ENCODE measurements around the gene RNF14. TPM values are rescaled to one million over a fixed set of nuclear protein-coding genes. Genes with fewer than 3 reads are reported as not detected.

The RNF14 gene
- total and polyA plus RNA-seq, 2 donors (not counting 1 experiment from before 2014, with no cell fraction given), result 10.5 to 26.6 TPM

- no peak overlapping the region for H3K27ac ChIP-seq (ENCODE audit: low read length in 2 of 2)
- no peaks in the 10 kb centered on the region for H3K27me3 ChIP-seq (replicated peaks in 1 of 4; ENCODE audit: control extremely low read depth in 1 of 4, control insufficient read depth in 3 of 4, insufficient read depth in 4 of 4, low read length in 3 of 4)
- H3K27me3 Mint-ChIP-seq, result no peaks in the 10 kb centered on the region
- peaks cover 2 to 45% of the 10 kb centered on the region in 2 experiments for H3K36me3 ChIP-seq (replicated peaks in 1 of 2; ENCODE audit: control extremely low read depth in 1 of 2, control insufficient read depth in 1 of 2, extremely low read depth in 1 of 2, insufficient read depth in 2 of 2, low read length in 1 of 2)
- peaks cover 22% of the 10 kb centered on the region for H3K79me2 ChIP-seq (ENCODE audit: control insufficient read depth, insufficient read depth, low read length)
- ChIA-PET POLR2A (no interaction called here), CTCF (no interaction called here)
- peaks cover 21% of the 10 kb centered on the region for H3K4me1 Mint-ChIP-seq
- H3K4me1 ChIP-seq (ENCODE audit: control insufficient read depth in 2 of 2, insufficient read depth in 2 of 2, low read length in 2 of 2), result peaks cover 13 to 16% of the 10 kb centered on the region in 2 donors
- H3K9me3 ChIP-seq (ENCODE audit: control extremely low read depth in 1 of 3, control insufficient read depth in 2 of 3, insufficient read depth in 1 of 3, low read length in 2 of 3), result no peaks in the 10 kb centered on the region
- H3K9ac ChIP-seq (ENCODE audit: low read length), result no peak overlapping the region
- H2AFZ ChIP-seq (ENCODE audit: insufficient read depth, low read depth, low read length, poor library complexity, severe bottlenecking), result no peak overlapping the region
- H3K4me3 Mint-ChIP-seq, result no peak overlapping the region
- no peaks in the 10 kb centered on the region for H3K9me3 Mint-ChIP-seq (ENCODE audit: insufficient read depth)
- ATAC-seq (ENCODE audit: low read depth) (no peak), DNase-seq (no peak)
- WGBS (ENCODE audit: insufficient coverage), result no CpG with 5 or more reads among the region's 1 CpG
- H3K27ac Mint-ChIP-seq, result no peak overlapping the region
- no peaks in the 10 kb centered on the region for H4K20me1 ChIP-seq (ENCODE audit: control insufficient read depth, insufficient read depth, low read length, poor library complexity, severe bottlenecking)
- no peak overlapping the region for H3K4me2 ChIP-seq (replicated peaks; ENCODE audit: low read depth, low read length, poor library complexity, severe bottlenecking)
- H3K4me3 ChIP-seq (ENCODE audit: control extremely low read depth in 1 of 5, extremely low read depth in 1 of 5, insufficient read depth in 1 of 5, low read depth in 2 of 5, low read length in 4 of 5), result no peak overlapping the region
- TF ChIP-seq CTCF (IDR thresholded peaks at IDR 0.05) (no peak), EZH2 (IDR thresholded peaks at IDR 0.05; ENCODE audit: borderline replicate concordance, insufficient read depth, low read depth, low read length, poor library complexity, severe bottlenecking) (no peak)
- intact Hi-C loops (cut with micrococcal nuclease), result no loop called here
Measured at GRCh38 chr5:141973871-141974595, 5.1 kb downstream of the RNF14 start.

- Histone ChIP-seq H4K20me1 (ENCODE audit: control insufficient read depth, insufficient read depth, low read length, poor library complexity, severe bottlenecking) (no peaks in the 10 kb centered on the region), H3K27me3 (replicated peaks in 1 of 4; ENCODE audit: control extremely low read depth in 1 of 4, control insufficient read depth in 3 of 4, insufficient read depth in 4 of 4, low read length in 3 of 4) (no peaks in the 10 kb centered on the region), H3K4me1 (ENCODE audit: control insufficient read depth in 2 of 2, insufficient read depth in 2 of 2, low read length in 2 of 2) (no peaks in the 10 kb centered on the region), H3K4me2 (replicated peaks; ENCODE audit: low read depth, low read length, poor library complexity, severe bottlenecking) (no peak overlapping the region), H2AFZ (ENCODE audit: insufficient read depth, low read depth, low read length, poor library complexity, severe bottlenecking) (no peak overlapping the region), H3K4me3 (ENCODE audit: control extremely low read depth in 1 of 5, extremely low read depth in 1 of 5, insufficient read depth in 1 of 5, low read depth in 2 of 5, low read length in 4 of 5) (no peak overlapping the region), H3K27ac (ENCODE audit: low read length in 2 of 2) (no peak overlapping the region), H3K9ac (ENCODE audit: low read length) (no peak overlapping the region), H3K9me3 (ENCODE audit: control extremely low read depth in 1 of 3, control insufficient read depth in 2 of 3, insufficient read depth in 1 of 3, low read length in 2 of 3) (no peaks in the 10 kb centered on the region), H3K79me2 (ENCODE audit: control insufficient read depth, insufficient read depth, low read length) (peaks cover 22% of the 10 kb centered on the region), H3K36me3 (replicated peaks in 1 of 2; ENCODE audit: control extremely low read depth in 1 of 2, control insufficient read depth in 1 of 2, extremely low read depth in 1 of 2, insufficient read depth in 2 of 2, low read length in 1 of 2) (peaks cover 2 to 64% of the 10 kb centered on the region in 2 experiments)
- Mint-ChIP-seq H3K4me3 (no peak overlapping the region), H3K9me3 (ENCODE audit: insufficient read depth) (no peaks in the 10 kb centered on the region), H3K27me3 (no peaks in the 10 kb centered on the region), H3K27ac (no peak overlapping the region), H3K4me1 (peaks cover 4% of the 10 kb centered on the region)
- ATAC-seq (ENCODE audit: low read depth) (no peak), DNase-seq (no peak)
- TF ChIP-seq CTCF (IDR thresholded peaks at IDR 0.05) (no peak), EZH2 (IDR thresholded peaks at IDR 0.05; ENCODE audit: borderline replicate concordance, insufficient read depth, low read depth, low read length, poor library complexity, severe bottlenecking) (no peak)
- ChIA-PET CTCF (interaction anchor here (0.6 to 4.0 kb wide), 8 partner anchors 15 to 337 kb away, joined by 3 to 22 read pairs (median 4); partner anchors contain the start of gene GNPDA1), POLR2A (no interaction called here)
- no CpG with 5 or more reads among the region's 6 CpGs for WGBS (ENCODE audit: insufficient coverage)
- intact Hi-C loops (cut with micrococcal nuclease), result no loop called here
Measured at GRCh38 chr5:141976176-141976575, 7.3 kb downstream of the RNF14 start.

Data from B cell (primary cell).